Measurements from ENCODE around the gene FKBP7. TPM values are rescaled to one million over a fixed set of nuclear protein-coding genes. Genes with fewer than 3 reads are reported as not detected.

Gene FKBP7
- total and polyA plus RNA-seq, 12 donors, result 5.3 to 18.0 (median 8.6) TPM

Other genes starting within 250 kb of the FKBP7 start
- gene PRKRA, start 27.4 kb downstream of the FKBP7 start, total RNA-seq, result 10 to 100 TPM; 34.5 to 54.4 (median 42.5) TPM
- gene PRKRA, start 27.4 kb downstream of the FKBP7 start, polyA plus RNA-seq, result 10 to 100 TPM; 33.5 to 55.2 (median 38.9) TPM
- gene PJVK, start 27.2 kb downstream of the FKBP7 start, total RNA-seq, result 1 to 10 TPM in 7 of 9 donors, under 1 TPM in 1, not detected in 1; 0.70 to 7.7 (median 3.3) TPM
- 10 to 100 TPM in 2 of 3 donors, 1 to 10 TPM in 1; 3.2 to 19.6 (median 11.6) TPM for gene PJVK, start 27.2 kb downstream of the FKBP7 start, polyA plus RNA-seq
- gene PLEKHA3, start 1.9 kb upstream of the FKBP7 start, total RNA-seq, result 10 to 100 TPM; 11.1 to 96.4 (median 36.7) TPM
- 10 to 100 TPM in 1 of 3 donors, 1 to 10 TPM in 2; 1.8 to 33.4 (median 3.5) TPM for gene PLEKHA3, start 1.9 kb upstream of the FKBP7 start, polyA plus RNA-seq